ENCODE measurements around the gene PUSL1. TPM values are rescaled to one million over a fixed set of nuclear protein-coding genes. Genes with fewer than 3 reads are reported as not detected.

Gene PUSL1
- total RNA-seq, 1 donor, result 29.3 TPM

- H3K27ac ChIP-seq (ENCODE audit: low read depth, low read length), result no peak overlapping the region
- H3K27me3 ChIP-seq (ENCODE audit: insufficient read depth, low read length), result no peaks in the 10 kb centered on the region
- H3K9me3 ChIP-seq (ENCODE audit: low read depth, low read length), result no peaks in the 10 kb centered on the region
- H3K4me3 ChIP-seq (ENCODE audit: insufficient read depth, low read length), result no peak overlapping the region
- TF ChIP-seq CTCF (IDR thresholded peaks at IDR 0.05; ENCODE audit: extremely low read depth, low read depth, low read length), result no peak
- H3K4me1 ChIP-seq (ENCODE audit: insufficient read depth, low read length), result no peaks in the 10 kb centered on the region
- no peaks in the 10 kb centered on the region for H3K79me2 ChIP-seq (ENCODE audit: insufficient read depth, low read length)
- DNase-seq (ENCODE audit: insufficient read length, low spot score, missing footprints), result peak; percentile 94
- H2AFZ ChIP-seq (ENCODE audit: low read length), result no peak overlapping the region
- H4K20me1 ChIP-seq (ENCODE audit: insufficient read depth, low read length), result no peaks in the 10 kb centered on the region
- no peaks in the 10 kb centered on the region for H3K36me3 ChIP-seq (ENCODE audit: insufficient read depth, low read length)
- H3K4me2 ChIP-seq (ENCODE audit: insufficient read depth, low read length), result no peak overlapping the region
Measured at GRCh38 chr1:1283821-1284220, 24.6 kb upstream of the PUSL1 start.

GRCh38 chr1:1284221-1285101 is 23.9 kb upstream of the PUSL1 start:
- Histone ChIP-seq H3K9me3 (ENCODE audit: low read depth, low read length) (no peaks in the 10 kb centered on the region), H4K20me1 (ENCODE audit: insufficient read depth, low read length) (no peaks in the 10 kb centered on the region), H3K79me2 (ENCODE audit: insufficient read depth, low read length) (no peaks in the 10 kb centered on the region), H3K4me3 (ENCODE audit: insufficient read depth, low read length) (no peak overlapping the region), H3K27ac (ENCODE audit: low read depth, low read length) (no peak overlapping the region), H3K27me3 (ENCODE audit: insufficient read depth, low read length) (no peaks in the 10 kb centered on the region), H3K4me1 (ENCODE audit: insufficient read depth, low read length) (no peaks in the 10 kb centered on the region), H3K36me3 (ENCODE audit: insufficient read depth, low read length) (no peaks in the 10 kb centered on the region), H3K4me2 (ENCODE audit: insufficient read depth, low read length) (no peak overlapping the region), H2AFZ (ENCODE audit: low read length) (no peak overlapping the region)
- TF ChIP-seq CTCF (IDR thresholded peaks at IDR 0.05; ENCODE audit: extremely low read depth, low read depth, low read length), result no peak
- DNase-seq (ENCODE audit: insufficient read length, low spot score, missing footprints), result no peak

- no peaks in the 10 kb centered on the region for H3K36me3 ChIP-seq (ENCODE audit: insufficient read depth, low read length)
- no peaks in the 10 kb centered on the region for H3K27me3 ChIP-seq (ENCODE audit: insufficient read depth, low read length)
- no peak overlapping the region for H2AFZ ChIP-seq (ENCODE audit: low read length)
- no peaks in the 10 kb centered on the region for H3K4me1 ChIP-seq (ENCODE audit: insufficient read depth, low read length)
- no peaks in the 10 kb centered on the region for H4K20me1 ChIP-seq (ENCODE audit: insufficient read depth, low read length)
- no peak overlapping the region for H3K4me2 ChIP-seq (ENCODE audit: insufficient read depth, low read length)
- H3K4me3 ChIP-seq (ENCODE audit: insufficient read depth, low read length), result no peak overlapping the region
- no peak for TF ChIP-seq CTCF (IDR thresholded peaks at IDR 0.05; ENCODE audit: extremely low read depth, low read depth, low read length)
- no peaks in the 10 kb centered on the region for H3K9me3 ChIP-seq (ENCODE audit: low read depth, low read length)
- no peaks in the 10 kb centered on the region for H3K79me2 ChIP-seq (ENCODE audit: insufficient read depth, low read length)
- no peak for DNase-seq (ENCODE audit: insufficient read length, low spot score, missing footprints)
- no peak overlapping the region for H3K27ac ChIP-seq (ENCODE audit: low read depth, low read length)
Measured at GRCh38 chr1:1285102-1285571, 23.3 kb upstream of the PUSL1 start.

GRCh38 chr1:1285611-1286311 is 22.6 kb upstream of the PUSL1 start:
- Histone ChIP-seq H3K79me2 (ENCODE audit: insufficient read depth, low read length) (no peaks in the 10 kb centered on the region), H3K27ac (ENCODE audit: low read depth, low read length) (no peak overlapping the region), H3K36me3 (ENCODE audit: insufficient read depth, low read length) (no peaks in the 10 kb centered on the region), H3K9me3 (ENCODE audit: low read depth, low read length) (no peaks in the 10 kb centered on the region), H3K4me3 (ENCODE audit: insufficient read depth, low read length) (no peak overlapping the region), H4K20me1 (ENCODE audit: insufficient read depth, low read length) (no peaks in the 10 kb centered on the region), H3K4me2 (ENCODE audit: insufficient read depth, low read length) (no peak overlapping the region), H3K4me1 (ENCODE audit: insufficient read depth, low read length) (no peaks in the 10 kb centered on the region), H3K27me3 (ENCODE audit: insufficient read depth, low read length) (no peaks in the 10 kb centered on the region), H2AFZ (ENCODE audit: low read length) (no peak overlapping the region)
- no peak for DNase-seq (ENCODE audit: insufficient read length, low spot score, missing footprints)
- TF ChIP-seq CTCF (IDR thresholded peaks at IDR 0.05; ENCODE audit: extremely low read depth, low read depth, low read length), result no peak
